SU-DHL-6 (cell line): Measurements from ENCODE around the gene HABP4.

Source experiments
- H2AFZ ChIP-seq: fragments of 200-600 bp; sonication (generic); 2 replicates; pipeline ENCODE4 v1.6.1; 2014; ENCODE audit warnings: low read depth, mild to moderate bottlenecking, moderate library complexity, mixed read lengths, antibody characterized with exemption, low read length; ENCODE audit not compliant: severe bottlenecking
- H3F3A ChIP-seq: fragments of 200-600 bp; shearing (Covaris generic); 2 replicates; pipeline ENCODE4 v1.6.0; 2016; ENCODE audit warnings: antibody characterized with exemption, mild to moderate bottlenecking; ENCODE audit not compliant: insufficient read depth
- H3K27ac ChIP-seq: fragments of 200-600 bp; sonication (generic); 2 replicates; pipeline ENCODE4 v1.5.1; 2016; ENCODE audit warnings: low read depth, mild to moderate bottlenecking, low read length, moderate library complexity, mixed read lengths
- H3K27me3 ChIP-seq: fragments of 200-600 bp; sonication (generic), shearing (Covaris generic); 2 replicates; pipeline ENCODE4 v1.6.0; 2014; ENCODE audit warnings: mild to moderate bottlenecking, low read length
- H3K36me3 ChIP-seq: fragments of 200-600 bp; sonication (generic); 2 replicates; pipeline ENCODE4 v1.6.1; 2014; ENCODE audit warnings: mild to moderate bottlenecking, low read length, mixed read lengths
- H3K4me2 ChIP-seq: fragments of 300-600, 200-600 bp; shearing (Covaris generic), sonication (generic); 2 replicates; pipeline ENCODE4 v1.6.0; 2014; ENCODE audit warnings: low read length, low read depth, mild to moderate bottlenecking; ENCODE audit not compliant: poor library complexity, severe bottlenecking
- H3K4me3 ChIP-seq: fragments of 200-600 bp; sonication (generic); 2 replicates; pipeline ENCODE4 v1.5.1; 2014; ENCODE audit warnings: antibody characterized with exemption, low read length, mild to moderate bottlenecking, mixed read lengths; ENCODE audit not compliant: insufficient read depth, poor library complexity, severe bottlenecking
- H3K79me2 ChIP-seq: fragments of 200-600 bp; sonication (generic); 2 replicates; pipeline ENCODE4 v1.6.1; 2014; ENCODE audit warnings: mild to moderate bottlenecking, low read length, moderate library complexity; ENCODE audit not compliant: insufficient read depth
- H3K9ac ChIP-seq: fragments of 200-600 bp; sonication (generic); 2 replicates; pipeline ENCODE4 v1.7.0; 2014; ENCODE audit warnings: mild to moderate bottlenecking, low read length
- H3K9me2 ChIP-seq: fragments of 200-600 bp; sonication (generic); replicated peaks from 2 replicates; pipeline ENCODE4 v1.6.1; 2014; ENCODE audit warnings: low read length; ENCODE audit not compliant: insufficient read depth
- H3K9me3 ChIP-seq: fragments of 200-600 bp; sonication (generic); 2 replicates; pipeline ENCODE4 v1.6.1; 2014; ENCODE audit warnings: low read length, mixed read lengths; ENCODE audit not compliant: insufficient read depth
- H4K20me1 ChIP-seq: fragments of 200-600 bp; sonication (generic); 2 replicates; pipeline ENCODE4 v1.6.1; 2014; ENCODE audit warnings: low read depth, mild to moderate bottlenecking, antibody characterized with exemption, low read length, moderate library complexity, mixed read lengths
- CTCF ChIP-seq: fragments of 200-600 bp; sonication (generic); IDR thresholded peaks from one replicate; pipeline ENCODE4 v1.5.1; 2017; ENCODE audit warnings: antibody characterized with exemption, mild to moderate bottlenecking, low read length, moderate library complexity; ENCODE audit not compliant: insufficient read depth, poor library complexity, severe bottlenecking
- EZH2phosphoT487 ChIP-seq: fragments of 200-600 bp; sonication (generic), shearing (Covaris generic); conservative IDR thresholded peaks from 2 replicates; pipeline ENCODE4 v1.6.1; 2018; ENCODE audit warnings: mild to moderate bottlenecking, antibody characterized with exemption, low read length, moderate library complexity, mixed read lengths

HABP4 gene

GRCh38 chr9:96480736-96481135 is 30.8 kb downstream of the HABP4 start:
- Histone ChIP-seq H3F3A (no peaks in the 10 kb centered on the region), H2AFZ (no peak overlapping the region), H3K9me2 (no peaks in the 10 kb centered on the region), H3K27me3 (no peaks in the 10 kb centered on the region), H3K36me3 (no peaks in the 10 kb centered on the region), H3K4me2 (no peak overlapping the region), H3K27ac (no peak overlapping the region), H3K4me3 (no peak overlapping the region), H3K9ac (no peak overlapping the region), H4K20me1 (no peaks in the 10 kb centered on the region), H3K9me3 (no peaks in the 10 kb centered on the region), H3K79me2 (no peaks in the 10 kb centered on the region)
- no peak for TF ChIP-seq CTCF
- TF ChIP-seq EZH2phosphoT487: no peak

- no peaks in the 10 kb centered on the region for H3K9me3 ChIP-seq
- no peak overlapping the region for H3K4me2 ChIP-seq
- H3K4me3 ChIP-seq: no peak overlapping the region
- no peak overlapping the region for H2AFZ ChIP-seq
- no peak overlapping the region for H3K27ac ChIP-seq
- H3K27me3 ChIP-seq: no peaks in the 10 kb centered on the region
- H4K20me1 ChIP-seq: no peaks in the 10 kb centered on the region
- no peaks in the 10 kb centered on the region for H3K36me3 ChIP-seq
- no peaks in the 10 kb centered on the region for H3K79me2 ChIP-seq
- TF ChIP-seq EZH2phosphoT487 (no peak), CTCF (no peak)
- no peaks in the 10 kb centered on the region for H3F3A ChIP-seq
- no peaks in the 10 kb centered on the region for H3K9me2 ChIP-seq
- no peak overlapping the region for H3K9ac ChIP-seq
These were observed 32.5 kb downstream of the HABP4 start for GRCh38 chr9:96482476-96482875.

GRCh38 chr9:96483197-96483596 is 33.2 kb downstream of the HABP4 start:
- Histone ChIP-seq H3K27me3 (no peaks in the 10 kb centered on the region), H2AFZ (no peak overlapping the region), H3K79me2 (no peaks in the 10 kb centered on the region), H3K4me3 (no peak overlapping the region), H3F3A (no peaks in the 10 kb centered on the region), H3K4me2 (no peak overlapping the region), H3K27ac (no peak overlapping the region), H3K9me2 (no peaks in the 10 kb centered on the region), H4K20me1 (no peaks in the 10 kb centered on the region), H3K9ac (no peak overlapping the region), H3K9me3 (no peaks in the 10 kb centered on the region), H3K36me3 (no peaks in the 10 kb centered on the region)
- TF ChIP-seq EZH2phosphoT487 (no peak), CTCF (no peak)
